MM.1S (cell line): ENCODE results near the gene PLSCR4.

Source experiments
- CTCF ChIP-seq: fragments of 300-600 bp; sonication (generic); IDR thresholded peaks from 2 replicates; pipeline ENCODE4 v1.5.1; 2016; ENCODE audit warnings: antibody characterized with exemption, low read length, mixed read lengths
- EZH2phosphoT487 ChIP-seq: fragments of 300-600 bp; sonication (generic); IDR thresholded peaks from 2 replicates; pipeline ENCODE4 v1.6.1; 2018; ENCODE audit warnings: antibody characterized with exemption, low read length

DNA sequence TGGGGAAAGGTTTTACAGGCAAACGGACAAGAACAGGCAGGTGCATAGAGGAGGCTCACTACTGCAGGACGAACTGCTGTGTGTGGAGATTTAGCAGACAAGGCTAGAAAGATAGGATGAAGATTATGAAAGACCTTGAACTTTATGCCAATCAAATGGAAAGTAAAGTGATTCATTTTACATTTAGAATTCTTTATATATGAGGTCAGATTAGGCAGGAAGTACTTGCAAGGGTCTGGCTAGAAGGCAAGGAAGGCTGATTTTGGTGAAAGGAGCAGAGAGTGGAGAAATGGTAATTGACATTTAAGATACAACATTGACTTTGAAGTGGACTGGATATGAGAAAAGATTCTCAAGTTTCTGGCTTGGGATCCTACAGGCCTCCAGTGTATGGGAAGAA is 33.6 kb downstream of the PLSCR4 start:
- no peak for TF ChIP-seq CTCF
- no peak for TF ChIP-seq EZH2phosphoT487
